HepG2 (cell line): ENCODE data around the gene FOXD4. TPM values are rescaled to one million over a fixed set of nuclear protein-coding genes. Genes with fewer than 3 reads are reported as not detected.
"Not testable (repeated sequence)": the region's sequence is repeated elsewhere in the genome, so short reads cannot be mapped to it uniquely, and the experiment has no call there.

Source experiments
- ATAC-seq: fragments of 200-7000 bp; cut with Tn5 transposase; 3 replicates; pipeline ENCODE4 v1.9.1; 2020; ENCODE audit warnings: mild to moderate bottlenecking, moderate library complexity
- BruUV-seq: library from RNA; stranded (reverse); fragments of 400-500 nt; replicated peaks from 2 replicates; lab custom pipeline; 2021; lab: Mats Ljungman, UMichigan
- CTCF ChIA-PET: fragments of 300-600 bp; formaldehyde crosslinking; extraction: SDS; loops from one replicate; lab custom pipeline; 2021; ENCODE audit warnings: low total read pairs, inconsistent platforms, low intra/inter-chr PET ratio; lab: Yijun Ruan, JAX
- POLR2A ChIA-PET: fragments of 350-600 bp; sonication (Branson Sonifier 250); formaldehyde crosslinking; loops from one replicate; lab custom pipeline; 2020; ENCODE audit warnings: antibody characterized with exemption, inconsistent platforms; lab: Yijun Ruan, JAX
- DNase-seq: peaks from one replicate; pipeline ENCODE4 v3.0.0-alpha.2; 2015; ENCODE audit warnings: low spot score
- FAIRE-seq: peaks from 3 replicates; lab custom pipeline; 2011; peaks lifted over from hg19 to GRCh38; lab: Jason Lieb, UNC
- H2AFZ ChIP-seq: one replicate; pipeline ENCODE4 v1.6.1; 2011; ENCODE audit warnings: low read length, inconsistent platforms
- H3K27ac ChIP-seq: fragments of 300-600 bp; 3 replicates; pipeline ENCODE4 v1.8.0; 2011; ENCODE audit warnings: mixed run types, mild to moderate bottlenecking, mixed read lengths, low read length, inconsistent platforms; ENCODE audit not compliant: insufficient read depth; ENCODE audit errors: extremely low read length
- H3K27me3 ChIP-seq, 2 experiments: fragments of 200-600 bp in 1 of 2; 2 replicates in 1 of 2; 3 replicates in 1 of 2; pipeline versions ENCODE4 v1.6.0 to v1.8.0; 2011; ENCODE audit warnings: low read length in 2 of 2, mild to moderate bottlenecking in 2 of 2, moderate library complexity in 2 of 2, inconsistent platforms in 1 of 2; ENCODE audit not compliant: insufficient read depth in 2 of 2, control insufficient read depth in 1 of 2
- H3K36me3 ChIP-seq, 2 experiments: fragments of 200-600 bp in 1 of 2; replicated peaks in 1 of 2; 2 replicates in 1 of 2; 3 replicates in 1 of 2; pipeline versions ENCODE4 v1.5.1 to v1.8.0; 2011; ENCODE audit warnings: low read length in 2 of 2, inconsistent platforms in 1 of 2; ENCODE audit not compliant: insufficient read depth in 2 of 2, control insufficient read depth in 1 of 2
- H3K4me1 ChIP-seq: 2 replicates; pipeline ENCODE4 v1.5.1; 2012; ENCODE audit warnings: low read length, inconsistent platforms; ENCODE audit not compliant: insufficient read depth
- H3K4me2 ChIP-seq: 2 replicates; pipeline ENCODE4 v1.6.0; 2011; ENCODE audit warnings: low read depth, low read length, inconsistent platforms
- H3K4me3 ChIP-seq, 3 experiments: fragments of 200-600 bp in 1 of 3; sonication (generic), shearing (Covaris generic) in 1 of 3; replicated peaks in 1 of 3; 2 replicates each; pipeline ENCODE4 v1.5.1; 2011 to 2016; ENCODE audit warnings: low read length in 3 of 3, inconsistent platforms in 2 of 3, low read depth in 2 of 3, mild to moderate bottlenecking in 2 of 3, control low read depth in 1 of 3, mixed read lengths in 1 of 3; ENCODE audit not compliant: insufficient read depth in 1 of 3
- H3K79me2 ChIP-seq: one replicate; pipeline ENCODE4 v1.6.1; 2011; ENCODE audit warnings: low read length, inconsistent platforms; ENCODE audit not compliant: insufficient read depth
- H3K9ac ChIP-seq: 2 replicates; pipeline ENCODE4 v1.6.0; 2011; ENCODE audit warnings: mild to moderate bottlenecking, low read depth, low read length, inconsistent platforms; ENCODE audit not compliant: insufficient read depth
- H3K9me3 ChIP-seq: 2 replicates; pipeline ENCODE4 v1.5.1; 2012; ENCODE audit warnings: mild to moderate bottlenecking, low read length
- H4K20me1 ChIP-seq: 2 replicates; pipeline ENCODE4 v1.6.0; 2011; ENCODE audit warnings: inconsistent platforms, mild to moderate bottlenecking, low read length, moderate library complexity; ENCODE audit not compliant: insufficient read depth
- CBX2 ChIP-seq, 2 experiments: fragments of 200-600 bp in 1 of 2; sonication (generic); formaldehyde crosslinking in 1 of 2; IDR thresholded peaks; 2 replicates each; pipeline versions ENCODE4 v1.7.0 to v1.8.1; 2018 to 2022; ENCODE audit warnings: low read depth in 2 of 2, low read length in 1 of 2, mild to moderate bottlenecking in 1 of 2, missing genetic modification reagents in 1 of 2
- WGBS: methylation state at CpG from one replicate; pipeline ENCODE4 v1.1.6; 2017; ENCODE audit warnings: low lambda C conversion rate; 5-methylcytosine and 5-hydroxymethylcytosine counted together
- in situ Hi-C: cut with HindIII; loops from 2 replicates; pipeline ENCODE4 v1.10.0; 2017; ENCODE audit warnings: low pct_unique_long_range_greater_than_20kb; ENCODE audit not compliant: extremely low pct_ligation_motif_present
- intact Hi-C: fragments of 100-400 bp; cut with micrococcal nuclease; formaldehyde crosslinking; loops from one replicate; pipeline ENCODE4 v1.10.0; 2022; ENCODE audit not compliant: unreplicated experiment
- polyA plus RNA-seq, 8 experiments: library from polyadenylated mRNA; depleted of rRNA in 3 of 8; stranded (reverse) in 7 of 8; unstranded in 1 of 8; fragments of >200 nt; fragmentation: Illumina TruSeq in 4 of 8; extraction: Trizol in 4 of 8; gene quantifications; 2 replicates each; pipeline versions ENCODE4 v1.2.1 to v1.2.3, GENCODE V29; 2011 to 2016; ENCODE audit warnings: low read depth in 4 of 8, missing spikeins in 1 of 8, mixed read lengths in 1 of 8; ENCODE audit not compliant: insufficient read depth in 1 of 8
- total RNA-seq, 5 experiments: library from RNA; depleted of rRNA; stranded (reverse); fragments of >200 nt; fragmentation: Illumina TruSeq; extraction: Trizol; gene quantifications; 2 replicates each; pipeline ENCODE4 v1.2.3, GENCODE V29; 2016; ENCODE audit warnings: low read depth in 1 of 5

Gene FOXD4
- total and polyA plus RNA-seq, 2 of the 13 experiments (the other 11 are each of a cell fraction or from before 2014, with no cell fraction given), result 0.15 to 0.18 TPM

GRCh38 chr9:112589-113467, 5.4 kb downstream of the FOXD4 start:
- H3K4me1 ChIP-seq; H3K36me3 ChIP-seq; H2AFZ ChIP-seq; CTCF ChIA-PET; FAIRE-seq; BruUV-seq; POLR2A ChIA-PET; H3K9me3 ChIP-seq; H3K27ac ChIP-seq; H3K4me3 ChIP-seq; H3K9ac ChIP-seq; DNase-seq; H4K20me1 ChIP-seq; H3K79me2 ChIP-seq; in situ Hi-C loops; intact Hi-C loops; TF ChIP-seq CBX2 (CRISPR knock-in tag; IDR thresholded peaks at IDR 0.05; ENCODE audit: low read depth): not testable (repeated sequence)
- 0 out of 2 replicates have a peak overlapping the region, but pooled peaks have one; percentile 62 for H3K4me2 ChIP-seq
- peaks cover 0 to 17% of the 10 kb centered on the region in 2 experiments; a peak in 2 of 5 replicates for H3K27me3 ChIP-seq
- peak; percentile 73; the same call in 2 of the 3 replicates for ATAC-seq
- 57% methylated on average over 24 of the region's 55 CpGs for WGBS
- TF ChIP-seq CBX2 (IDR thresholded peaks at IDR 0.05; ENCODE audit: low read depth, low read length), result 0 out of 2 replicates have a peak, but pooled peaks have one; percentile 58
- TF ChIP-seq, all 625 proteins: peak for 1; not testable (repeated sequence) for 624

GRCh38 chr9:110672-111071, 7.5 kb downstream of the FOXD4 start:
- H3K36me3 ChIP-seq, FAIRE-seq, in situ Hi-C loops, H3K27ac ChIP-seq, H2AFZ ChIP-seq, H4K20me1 ChIP-seq, H3K4me3 ChIP-seq, H3K9me3 ChIP-seq, CTCF ChIA-PET, H3K4me2 ChIP-seq, H3K9ac ChIP-seq, BruUV-seq, DNase-seq, ATAC-seq, intact Hi-C loops, H3K4me1 ChIP-seq, POLR2A ChIA-PET, H3K79me2 ChIP-seq: not testable (repeated sequence)
- peaks cover 0 to 17% of the 10 kb centered on the region in 2 experiments; a peak in 2 of 5 replicates for H3K27me3 ChIP-seq
- 3% methylated on average over 4 of the region's 4 CpGs for WGBS

- H3K4me1 ChIP-seq, H3K4me3 ChIP-seq, H3K79me2 ChIP-seq, H4K20me1 ChIP-seq, H3K9me3 ChIP-seq, ATAC-seq, DNase-seq, BruUV-seq, H3K36me3 ChIP-seq, in situ Hi-C loops, H2AFZ ChIP-seq, FAIRE-seq, intact Hi-C loops, H3K9ac ChIP-seq, POLR2A ChIA-PET, H3K27ac ChIP-seq, H3K4me2 ChIP-seq, CTCF ChIA-PET: not testable (repeated sequence)
- H3K27me3 ChIP-seq, result peaks cover 0 to 14% of the 10 kb centered on the region in 2 experiments; a peak in 2 of 5 replicates
- 3% methylated on average over 6 of the region's 8 CpGs for WGBS
Observed at GRCh38 chr9:109540-109939, 8.7 kb downstream of the FOXD4 start.
